GM18873 (cell line): ENCODE results near the gene EIF4A2.
"Not testable (repeated sequence)": the region's sequence is repeated elsewhere in the genome, so short reads cannot be mapped to it uniquely, and the experiment has no call there.

ENCODE experiments used
- ATAC-seq: cut with Tn5 transposase; IDR thresholded peaks from one replicate; pipeline ENCODE4 v1.9.1; 2021; ENCODE audit warnings: mild to moderate bottlenecking, moderate library complexity, moderate number of reproducible peaks; ENCODE audit not compliant: unreplicated experiment, low FRiP score

EIF4A2 gene

DNA sequence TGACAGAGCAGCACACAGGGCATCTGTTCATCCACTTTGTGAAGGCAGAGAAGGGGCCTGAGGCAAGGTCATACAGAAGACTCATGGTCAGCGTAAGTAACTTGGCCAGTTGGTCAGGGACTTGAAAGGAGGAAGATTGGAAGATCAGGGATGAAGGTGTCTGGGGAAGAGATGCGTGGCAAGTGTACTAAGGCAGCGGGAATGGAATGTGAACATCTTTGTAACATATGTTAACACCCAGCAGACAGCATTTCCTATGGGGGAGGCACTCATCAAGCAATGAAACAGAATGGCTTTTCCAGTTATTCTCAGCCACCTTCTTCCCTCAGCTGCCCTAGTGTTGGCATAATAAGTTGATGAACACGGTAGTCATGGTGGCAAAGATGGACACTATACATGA, 30.7 kb downstream of the EIF4A2 start:
- ATAC-seq: no peak

DNA sequence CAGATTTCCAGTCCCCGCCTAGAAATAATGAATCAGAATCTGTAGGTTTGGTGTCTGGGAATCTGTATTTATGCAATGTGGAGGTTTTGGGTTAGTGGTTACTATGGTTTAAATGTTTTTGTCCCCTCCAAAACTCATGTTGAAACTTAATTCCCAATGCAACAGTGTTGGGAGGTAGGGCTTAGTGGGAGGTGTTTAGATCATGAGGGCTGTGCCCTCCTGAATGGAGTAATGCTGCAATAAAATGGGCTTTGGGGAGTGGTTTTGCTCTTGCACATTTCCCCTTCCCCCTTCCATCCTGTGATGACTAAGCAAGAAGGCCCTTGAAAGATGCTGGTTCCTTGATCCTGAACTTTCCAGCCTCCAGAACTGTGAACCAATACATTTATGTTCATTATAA, 32.1 kb downstream of the EIF4A2 start:
- no peak for ATAC-seq

DNA sequence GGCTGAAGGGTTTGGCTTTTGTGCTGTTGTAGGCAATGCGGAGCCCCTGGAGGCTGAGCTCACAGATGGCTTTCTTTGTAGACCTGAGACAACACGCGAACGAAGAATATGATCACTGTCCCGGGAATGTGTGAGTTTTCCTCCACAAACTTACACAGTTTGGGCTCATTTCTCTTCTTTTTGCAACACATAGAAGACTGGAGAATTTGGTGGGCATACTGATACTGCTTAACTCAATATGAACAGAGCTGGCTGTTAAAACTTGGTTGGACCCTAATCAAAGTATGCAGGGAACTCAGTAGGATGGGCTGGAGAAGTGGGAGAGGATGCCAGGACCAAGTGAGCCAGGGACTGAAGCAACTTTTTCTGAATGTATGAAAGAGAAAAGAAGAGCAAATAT, 35.1 kb downstream of the EIF4A2 start:
- no peak for ATAC-seq

DNA sequence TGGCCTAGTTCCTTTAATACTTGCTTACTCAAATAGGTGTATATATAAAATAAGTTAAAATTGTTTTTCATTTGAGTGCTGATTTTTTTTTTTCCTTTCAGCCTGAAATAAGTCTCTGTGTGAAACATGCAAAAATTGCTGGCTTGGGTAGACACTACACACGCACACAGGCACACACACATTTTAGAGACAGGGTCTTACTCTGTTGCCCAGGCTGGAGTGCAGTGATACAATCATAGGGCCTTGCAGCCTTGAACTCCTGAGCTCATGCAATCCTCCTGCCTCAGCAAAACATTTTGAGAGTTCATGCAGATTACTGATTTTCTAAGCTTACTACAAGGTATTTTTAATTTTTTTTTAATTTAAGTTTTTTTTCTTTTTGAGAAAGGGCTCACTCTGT, 35.6 kb downstream of the EIF4A2 start:
- no peak for ATAC-seq

DNA sequence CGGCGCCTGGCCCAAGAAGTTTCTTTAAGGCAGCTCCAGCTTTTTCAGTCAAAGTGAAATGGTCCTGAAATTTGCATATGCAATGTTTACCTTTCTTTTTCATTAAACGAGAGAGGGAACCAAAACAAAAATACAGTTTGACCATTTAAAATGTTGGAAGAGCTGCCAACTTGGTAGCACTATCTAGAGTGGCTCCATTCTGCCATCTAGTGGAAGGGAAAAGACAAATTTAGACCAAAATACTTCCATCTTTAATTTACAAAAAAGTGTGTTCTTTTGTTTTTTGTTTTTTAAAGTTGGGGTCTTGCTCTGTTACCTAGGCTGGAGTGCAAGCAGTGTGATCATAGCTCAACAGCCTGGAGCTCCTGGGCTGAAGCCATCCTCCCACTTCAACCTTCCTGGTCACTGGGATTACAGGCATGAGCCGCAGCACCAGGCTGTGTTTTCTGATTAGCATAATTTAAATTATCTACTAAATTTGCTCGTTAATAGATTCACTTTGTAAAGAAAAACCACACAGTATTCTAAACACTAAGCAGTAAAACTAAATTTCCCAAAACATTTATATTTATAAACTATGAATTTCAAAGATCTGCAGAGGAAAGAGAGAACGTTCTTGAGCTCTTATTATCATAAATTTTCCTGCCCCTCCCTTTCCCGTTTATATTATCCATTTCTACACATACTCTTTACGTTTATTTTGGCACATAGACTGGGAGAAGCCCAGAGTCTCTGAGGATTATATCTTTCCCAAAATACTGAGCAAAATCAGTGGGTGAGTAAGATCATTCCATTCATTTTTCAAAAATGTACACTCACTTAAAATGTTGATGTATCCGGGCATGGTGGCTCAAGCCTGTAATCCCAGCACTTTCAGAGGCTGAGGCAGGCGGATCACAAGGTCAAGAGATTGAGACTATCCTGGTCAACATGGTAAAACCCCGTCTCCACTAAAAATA, 38.3 kb downstream of the EIF4A2 start:
- no peak for ATAC-seq

DNA sequence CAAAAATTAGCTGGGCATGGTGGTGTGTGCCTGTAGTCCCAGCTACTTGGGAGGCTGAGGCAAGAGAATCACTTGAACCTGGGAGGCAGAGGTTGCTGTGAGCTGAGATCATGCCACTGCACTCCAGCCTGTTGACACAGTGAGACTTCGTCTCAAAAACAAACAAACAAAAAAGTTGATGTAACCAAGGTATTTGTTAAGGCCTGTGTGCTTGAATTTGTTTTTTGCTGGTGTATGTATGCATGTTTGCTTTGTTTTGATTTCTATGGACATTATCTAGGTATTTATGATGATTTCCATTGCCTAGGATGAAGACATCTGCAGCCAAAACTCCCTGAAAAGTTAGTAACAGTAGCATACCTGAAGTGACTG, 39.0 kb downstream of the EIF4A2 start:
- ATAC-seq: not testable (repeated sequence)

DNA sequence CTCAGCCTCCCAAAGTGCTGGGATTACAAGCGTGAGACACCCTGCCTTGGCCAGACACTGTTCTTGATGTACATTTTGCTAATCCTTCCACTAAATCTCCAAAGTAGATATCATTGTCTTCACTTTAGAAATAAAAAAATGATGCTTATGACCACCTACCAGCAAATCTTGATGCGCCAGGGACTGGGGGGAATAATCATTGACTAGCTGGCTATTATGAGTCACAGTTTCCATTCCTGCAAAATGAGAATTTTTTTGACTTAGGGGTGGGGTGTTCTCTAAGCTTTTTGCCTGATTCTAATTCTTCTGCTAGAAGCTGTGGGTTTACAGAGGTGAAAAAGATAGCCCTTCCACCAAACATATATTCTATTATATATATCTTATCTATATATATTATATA, 40.0 kb downstream of the EIF4A2 start:
- no peak for ATAC-seq

- no peak for ATAC-seq
Measured at GRCh38 chr3:186824430-186825139, 41.2 kb downstream of the EIF4A2 start.

GRCh38 chr3:186825294-186825821, 42.0 kb downstream of the EIF4A2 start:
- no peak for ATAC-seq

DNA sequence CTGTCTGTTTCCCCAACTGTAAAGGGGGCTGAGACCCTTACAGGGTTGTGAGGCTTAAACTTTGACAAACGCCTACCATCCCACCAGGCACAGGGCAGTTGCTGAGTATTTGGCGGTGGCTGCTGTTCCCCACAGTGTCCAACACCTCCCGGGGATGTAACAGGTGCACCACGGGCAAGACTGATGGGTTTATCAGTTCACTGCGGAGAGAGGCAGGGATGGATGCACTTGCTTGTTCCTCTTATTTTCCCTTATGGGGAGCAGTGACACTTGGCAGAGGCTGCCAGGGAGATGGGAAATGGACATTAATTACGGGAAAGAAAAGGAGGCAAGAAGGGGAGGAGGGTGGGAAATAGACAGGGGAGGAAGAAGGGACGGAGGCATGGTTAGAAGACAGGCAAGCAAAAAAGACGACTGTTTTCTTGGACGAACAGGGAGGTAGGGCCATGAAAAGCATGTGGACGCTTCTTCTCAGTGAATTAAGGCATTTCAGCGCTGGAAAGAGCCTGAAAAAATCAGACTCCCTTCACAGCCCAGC, 42.6 kb downstream of the EIF4A2 start:
- no peak for ATAC-seq

- no peak for ATAC-seq
Measured at GRCh38 chr3:186826410-186826975, 43.1 kb downstream of the EIF4A2 start.

DNA sequence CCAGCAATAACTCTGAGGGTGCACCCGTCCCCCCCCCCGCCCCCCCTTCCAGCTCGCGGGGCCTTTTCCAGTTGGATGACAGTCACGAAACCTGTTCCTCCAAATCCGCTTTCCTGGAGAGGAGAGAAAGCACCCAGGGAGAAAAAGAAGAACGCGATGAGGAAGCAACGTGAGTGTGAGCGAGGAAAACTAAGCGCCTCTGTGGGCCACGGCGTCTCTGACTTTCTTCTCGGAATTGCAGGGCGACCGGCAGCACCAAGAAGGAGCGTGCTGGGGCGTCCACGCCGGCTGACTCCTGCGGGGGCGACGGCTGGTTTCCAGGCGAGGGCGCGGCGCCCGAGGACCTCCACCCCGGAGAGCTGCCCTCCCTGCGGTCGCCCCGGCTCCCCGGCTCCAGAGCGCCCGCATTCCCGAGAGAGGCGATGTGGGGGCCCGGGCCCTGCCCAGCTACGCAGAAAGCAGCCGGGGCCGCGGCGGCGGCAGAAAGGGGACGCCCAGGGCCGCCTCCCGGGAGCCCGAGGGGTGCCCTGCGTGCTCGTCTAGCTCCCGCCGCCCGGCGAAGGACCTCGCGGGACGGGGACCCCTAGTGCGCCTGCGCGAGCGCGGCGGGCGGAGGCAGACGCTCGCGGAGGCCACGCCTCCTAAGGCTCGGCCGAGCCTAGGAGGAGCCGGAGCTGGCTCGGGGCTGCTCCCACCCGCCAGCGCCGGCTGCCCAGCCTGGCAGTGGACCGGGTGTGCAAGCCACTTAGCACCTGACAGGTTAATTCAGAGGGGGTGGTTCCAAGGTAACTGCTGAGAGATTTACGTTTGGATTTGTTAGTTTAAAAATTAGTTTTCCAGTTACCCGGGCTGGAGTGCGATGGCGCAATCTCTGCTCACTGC, 43.8 kb downstream of the EIF4A2 start:
- no peak for ATAC-seq

DNA sequence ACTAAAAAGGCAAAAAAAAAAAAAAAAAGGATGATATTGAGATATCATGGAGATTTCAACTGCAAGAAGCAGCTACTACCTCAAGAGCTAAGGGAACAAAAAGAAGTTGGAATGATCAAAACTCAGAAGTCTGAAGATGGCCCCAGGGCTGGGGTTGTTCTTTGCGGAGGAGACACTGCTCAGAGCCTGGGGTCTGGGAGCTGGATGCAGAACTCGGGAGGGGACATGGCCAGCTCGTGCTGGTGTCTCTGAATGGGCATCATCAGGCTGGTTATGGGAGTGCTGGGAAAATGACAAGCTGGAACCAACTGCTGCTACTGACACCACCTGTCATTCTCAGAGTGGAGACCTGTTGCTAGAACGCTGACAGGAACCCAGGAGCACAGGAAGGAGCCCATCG, 45.0 kb downstream of the EIF4A2 start:
- ATAC-seq: no peak

GRCh38 chr3:186831798-186832197, 48.4 kb downstream of the EIF4A2 start:
- no peak for ATAC-seq

- ATAC-seq: no peak
Measured at GRCh38 chr3:186832276-186832675, 48.9 kb downstream of the EIF4A2 start.
